Nephron (organoid): ENCODE measurements around the gene PRF1.

ENCODE experiments used
- H3K27ac Mint-ChIP-seq, 3 experiments: 2 replicates each; pipeline ENCODE4 v1.8.0; 2020; ENCODE audit warnings: mixed read lengths in 3 of 3, mild to moderate bottlenecking in 2 of 3, moderate library complexity in 1 of 3
- H3K27me3 Mint-ChIP-seq: 2 replicates; pipeline ENCODE4 v1.8.0; 2021; ENCODE audit warnings: low read depth, mild to moderate bottlenecking, moderate library complexity, mixed read lengths
- H3K36me3 Mint-ChIP-seq: 2 replicates; pipeline ENCODE4 v1.8.0; 2020; ENCODE audit warnings: low read depth, mixed read lengths
- H3K4me1 Mint-ChIP-seq: 2 replicates; pipeline ENCODE4 v1.8.0; 2020; ENCODE audit warnings: mixed read lengths
- H3K4me3 Mint-ChIP-seq, 3 experiments: 2 replicates each; pipeline ENCODE4 v1.8.0; 2020; ENCODE audit warnings: mild to moderate bottlenecking in 3 of 3, mixed read lengths in 3 of 3, moderate library complexity in 2 of 3
- H3K9me3 Mint-ChIP-seq: 2 replicates; pipeline ENCODE4 v1.8.0; 2020; ENCODE audit warnings: mixed read lengths
- CTCF ChIP-seq, 3 experiments: fragments of 200-600 bp; sonication (generic); IDR thresholded peaks; one replicate each; pipeline ENCODE4 v1.5.0; 2021; ENCODE audit warnings: antibody characterized with exemption in 3 of 3; ENCODE audit not compliant: unreplicated experiment in 3 of 3

The PRF1 gene

GRCh38 chr10:70578371-70578947, 24.1 kb downstream of the PRF1 start:
- Mint-ChIP-seq H3K4me1 (peaks cover 14% of the 10 kb centered on the region), H3K27ac (no peak overlapping the region), H3K36me3 (no peaks in the 10 kb centered on the region), H3K4me3 (no peak overlapping the region), H3K9me3 (no peaks in the 10 kb centered on the region), H3K27me3 (no peaks in the 10 kb centered on the region)
- TF ChIP-seq CTCF (IDR thresholded peaks at IDR 0.05; ENCODE audit: unreplicated experiment in 3 of 3), result no peak

GRCh38 chr10:70576803-70577517, 25.6 kb downstream of the PRF1 start:
- no peak overlapping the region for H3K27ac Mint-ChIP-seq
- H3K4me3 Mint-ChIP-seq, result no peak overlapping the region
- H3K27me3 Mint-ChIP-seq, result peaks cover 4% of the 10 kb centered on the region
- no peak for TF ChIP-seq CTCF (IDR thresholded peaks at IDR 0.05; ENCODE audit: unreplicated experiment in 3 of 3)
- no peaks in the 10 kb centered on the region for H3K9me3 Mint-ChIP-seq
- peaks cover 11% of the 10 kb centered on the region for H3K4me1 Mint-ChIP-seq
- no peaks in the 10 kb centered on the region for H3K36me3 Mint-ChIP-seq

- no peaks in the 10 kb centered on the region for H3K36me3 Mint-ChIP-seq
- no peak overlapping the region for H3K4me3 Mint-ChIP-seq
- H3K9me3 Mint-ChIP-seq, result no peaks in the 10 kb centered on the region
- H3K27me3 Mint-ChIP-seq, result peaks cover 4% of the 10 kb centered on the region
- peaks cover 11% of the 10 kb centered on the region for H3K4me1 Mint-ChIP-seq
- no peak for TF ChIP-seq CTCF (IDR thresholded peaks at IDR 0.05; ENCODE audit: unreplicated experiment in 3 of 3)
- peak overlapping the region in 2 of 3 experiments; percentile 2 to 21 for H3K27ac Mint-ChIP-seq
Measured at GRCh38 chr10:70575874-70576802, 26.4 kb downstream of the PRF1 start.

- no peaks in the 10 kb centered on the region for H3K9me3 Mint-ChIP-seq
- H3K4me1 Mint-ChIP-seq, result peaks cover 11% of the 10 kb centered on the region
- peak overlapping the region in 2 of 3 experiments; percentile 2 to 21 for H3K27ac Mint-ChIP-seq
- TF ChIP-seq CTCF (IDR thresholded peaks at IDR 0.05; ENCODE audit: unreplicated experiment in 3 of 3), result no peak
- H3K36me3 Mint-ChIP-seq, result no peaks in the 10 kb centered on the region
- H3K4me3 Mint-ChIP-seq, result no peak overlapping the region
- H3K27me3 Mint-ChIP-seq, result peaks cover 4% of the 10 kb centered on the region
Measured at GRCh38 chr10:70575486-70575873, 27.1 kb downstream of the PRF1 start.

- no peak for TF ChIP-seq CTCF (IDR thresholded peaks at IDR 0.05; ENCODE audit: unreplicated experiment in 3 of 3)
- Mint-ChIP-seq H3K36me3 (no peaks in the 10 kb centered on the region), H3K4me3 (no peak overlapping the region), H3K27ac (no peak overlapping the region), H3K27me3 (peaks cover 4% of the 10 kb centered on the region), H3K9me3 (no peaks in the 10 kb centered on the region), H3K4me1 (peaks cover 11% of the 10 kb centered on the region)
Measured at GRCh38 chr10:70573599-70574506, 28.7 kb downstream of the PRF1 start.
